ENCODE results near the gene RBMS1. TPM values are rescaled to one million over a fixed set of nuclear protein-coding genes. Genes with fewer than 3 reads are reported as not detected.

RBMS1 gene
- total and polyA plus RNA-seq, 2 of the 4 experiments (the other 2 are of a cell fraction): 43.5 to 64.9 TPM

- Histone ChIP-seq H3K9ac (ENCODE audit: low read depth, low read length) (no peak overlapping the region), H2AK9ac (replicated peaks; ENCODE audit: low read depth, low read length, poor library complexity) (no peak overlapping the region), H4K91ac (ENCODE audit: insufficient read depth, low read depth, low read length) (peak overlapping the region; percentile 46), H3K36me3 (ENCODE audit: control insufficient read depth, insufficient read depth, low read length) (peaks cover 7% of the 10 kb centered on the region), H3K4ac (ENCODE audit: low read depth, low read length) (peak overlapping the region; percentile 19; the same call in 1 of the 2 replicates), H3K18ac (ENCODE audit: low read depth, low read length) (peak overlapping the region; percentile 87; the same call in 1 of the 2 replicates), H3K4me2 (ENCODE audit: low read depth, low read length) (no peak overlapping the region), H3K23ac (ENCODE audit: low read depth, low read length) (no peak overlapping the region), H2BK20ac (ENCODE audit: low read depth, low read length) (no peak overlapping the region), H3K4me1 (ENCODE audit: control insufficient read depth, insufficient read depth, low read length) (peaks cover 16% of the 10 kb centered on the region), H2AFZ (replicated peaks; ENCODE audit: low read length, poor library complexity) (no peak overlapping the region), H3K14ac (replicated peaks; ENCODE audit: low read depth, low read length) (no peak overlapping the region), H3K9me1 (ENCODE audit: insufficient read depth, low read length) (peaks cover 6% of the 10 kb centered on the region; the same call in 1 of the 2 replicates), H2AK5ac (ENCODE audit: low read depth, low read length) (peak overlapping the region; percentile 29; the same call in 1 of the 2 replicates), H4K8ac (ENCODE audit: low read depth in 2 of 2, low read length in 2 of 2) (peak overlapping the region; percentile 12 to 71; a peak in 1 of 4 replicates), H2BK5ac (ENCODE audit: low read depth, low read length, poor library complexity, severe bottlenecking) (peak overlapping the region; percentile 91), H4K20me1 (ENCODE audit: insufficient read depth, low read length) (0 out of 2 replicates have a peak, but pooled peaks cover 8% of the 10 kb centered on the region), H3K79me1 (ENCODE audit: low read depth in 1 of 2, low read length in 2 of 2) (peaks cover 29 to 64% of the 10 kb centered on the region in 2 experiments), H3K9me3 (ENCODE audit: control insufficient read depth, insufficient read depth, low read length) (peaks cover 4% of the 10 kb centered on the region), H2BK15ac (ENCODE audit: low read depth, low read length) (peak overlapping the region; percentile 54; the same call in 2 of the 3 replicates), H3K4me3 (ENCODE audit: insufficient read depth, low read depth, low read length) (no peak overlapping the region), H3K27me3 (ENCODE audit: control insufficient read depth, insufficient read depth, low read length) (no peaks in the 10 kb centered on the region), H2BK120ac (ENCODE audit: low read depth, low read length) (no peak overlapping the region), H3K56ac (ENCODE audit: extremely low read depth, insufficient read depth, low read length) (no peak overlapping the region), H3K27ac (ENCODE audit: insufficient read depth, low read length) (peak overlapping the region; percentile 56; the same call in 1 of the 2 replicates), H4K5ac (ENCODE audit: low read depth, low read length) (peak overlapping the region; percentile 68; the same call in 1 of the 2 replicates)
- no TSS peak for BruUV-seq (replicated peaks)
- dilution Hi-C loops (cut with HindIII; ENCODE audit: low sequenced_read_pairs, unreplicated experiment): no loop called here
- intact Hi-C loops (cut with micrococcal nuclease): loop anchor here (5.0 kb wide), 2 partner anchors 63 to 153 kb away; partner anchors contain the start of gene RBMS1
- ChIA-PET POLR2A (ENCODE audit: unreplicated experiment) (no interaction called here), CTCF (interaction anchor here (0.5 to 1.3 kb wide), 6 partner anchors 10 to 541 kb away, joined by 3 to 7 read pairs (median 4); no protein-coding TSS in a partner anchor)
- WGBS, 2 experiments (ENCODE audit: extremely low coverage in 2 of 2, insufficient read length in 1 of 2): no CpG with 5 or more reads among the region's 1 CpG
- no peak for ATAC-seq (ENCODE audit: low read depth)
- peak; percentile 75 for DNase-seq
- in situ Hi-C loops (cut with MboI; ENCODE audit: low sequenced_read_pairs): no loop called here
- TF ChIP-seq SMC3 (IDR thresholded peaks at IDR 0.05; ENCODE audit: low read depth, low read length) (peak; percentile 55), MAFK (IDR thresholded peaks at IDR 0.05; ENCODE audit: low read depth, low read length) (no peak), CTCF (conservative IDR thresholded peaks at IDR 0.05; ENCODE audit: low read depth, low read length) (peak; percentile 56), RAD21 (IDR thresholded peaks at IDR 0.05; ENCODE audit: low read length) (peak; percentile 49)
Measured at GRCh38 chr2:160429248-160430000, 64.2 kb downstream of the RBMS1 start.

All from IMR-90 (cell line).